Tibial nerve (tissue), 4 donors: ENCODE results near the gene PSMD8.

Experiments used
- CTCF ChIP-seq, 5 experiments: fragments of 200-600 bp in 3 of 5; fragments of 450-650 bp in 2 of 5; sonication (generic) in 3 of 5; IDR thresholded peaks; one replicate each; pipeline ENCODE4 v1.5.1; 2016 to 2019; ENCODE audit warnings: antibody characterized with exemption in 5 of 5, mild to moderate bottlenecking in 3 of 5, moderate library complexity in 2 of 5
- EP300 ChIP-seq, 2 donors: sonication (generic); formaldehyde crosslinking; IDR thresholded peaks; one replicate each; pipeline ENCODE4 v1.6.1; 2017; ENCODE audit warnings: antibody characterized with exemption in 2 of 2, mild to moderate bottlenecking in 1 of 2
- POLR2A ChIP-seq, 2 donors: fragments of 450-650 bp; IDR thresholded peaks; one replicate each; pipeline ENCODE4 v1.6.1; 2017; ENCODE audit warnings: antibody characterized with exemption in 2 of 2, mild to moderate bottlenecking in 2 of 2, moderate library complexity in 2 of 2

GRCh38 chr19:38360839-38361631 lies 13.3 kb upstream of the PSMD8 start:
- TF ChIP-seq CTCF (IDR thresholded peaks at IDR 0.05) = no peak
- TF ChIP-seq POLR2A (IDR thresholded peaks at IDR 0.05) = no peak
- TF ChIP-seq EP300 (IDR thresholded peaks at IDR 0.05) = no peak
